SIG-M5 (cell line): Measurements from ENCODE around the gene TGFBR1.

Experiments
- DNase-seq: peaks from one replicate; lab custom pipeline; 2025; lab: John Stamatoyannopoulos, UW

The TGFBR1 gene

GRCh38 chr9:99107421-99107820 is 2.5 kb downstream of the TGFBR1 start:
- DNase-seq: no peak

DNA sequence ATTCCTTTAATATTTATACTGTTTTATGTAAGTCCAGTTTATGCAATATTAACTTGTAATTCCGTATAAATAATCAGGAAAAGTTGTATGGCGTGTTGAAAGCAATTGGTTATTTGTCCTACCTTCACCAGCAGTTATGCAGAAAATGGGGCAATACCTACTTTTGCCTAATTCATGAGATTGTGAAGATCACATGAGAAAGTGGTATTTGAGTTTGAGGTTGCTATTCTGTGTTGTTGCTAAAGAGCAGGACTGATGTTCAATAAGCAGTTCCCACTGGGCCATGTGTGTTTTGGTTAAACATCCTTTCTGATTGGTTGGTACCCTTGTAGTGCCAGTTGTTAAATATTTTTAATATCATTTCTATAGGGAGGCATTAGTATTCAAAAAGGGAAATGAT is 3.2 kb downstream of the TGFBR1 start:
- DNase-seq: no peak

GRCh38 chr9:99109522-99109921 is 4.6 kb downstream of the TGFBR1 start:
- DNase-seq: peak; percentile 65

DNA sequence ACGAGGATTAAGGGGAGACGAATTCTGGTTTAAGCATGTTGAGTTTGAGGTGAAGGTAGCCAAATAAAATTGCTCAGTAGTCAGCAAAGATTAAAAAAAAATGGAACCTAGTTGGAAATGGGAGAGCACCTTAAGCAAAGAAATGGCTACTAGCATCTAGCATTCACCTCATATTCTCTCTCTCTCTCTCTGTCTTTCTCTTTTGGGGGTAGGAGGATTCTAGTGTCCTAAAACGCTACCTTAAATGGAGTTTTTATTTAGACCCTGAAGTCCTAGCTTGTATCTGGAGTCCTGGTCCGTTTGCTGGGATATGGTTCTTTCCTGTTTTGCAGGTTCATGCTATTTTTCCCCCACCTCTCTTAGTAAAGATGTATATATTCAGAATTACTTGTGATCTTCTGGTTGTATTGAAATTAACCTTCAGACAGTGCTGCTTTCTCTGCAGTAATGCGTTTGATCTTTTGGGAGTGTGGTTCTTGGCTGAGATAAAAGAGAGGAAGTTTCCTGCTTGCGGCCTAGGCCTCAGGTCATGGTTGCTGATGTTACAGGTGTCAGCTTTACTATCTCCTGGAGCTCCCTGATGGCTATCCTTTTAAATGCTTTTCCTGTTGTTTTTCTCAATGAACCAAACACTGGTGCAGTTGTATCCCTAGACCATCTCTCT is 8.0 kb downstream of the TGFBR1 start:
- no peak for DNase-seq

GRCh38 chr9:99113414-99114048 is 8.6 kb downstream of the TGFBR1 start:
- DNase-seq: no peak

DNA sequence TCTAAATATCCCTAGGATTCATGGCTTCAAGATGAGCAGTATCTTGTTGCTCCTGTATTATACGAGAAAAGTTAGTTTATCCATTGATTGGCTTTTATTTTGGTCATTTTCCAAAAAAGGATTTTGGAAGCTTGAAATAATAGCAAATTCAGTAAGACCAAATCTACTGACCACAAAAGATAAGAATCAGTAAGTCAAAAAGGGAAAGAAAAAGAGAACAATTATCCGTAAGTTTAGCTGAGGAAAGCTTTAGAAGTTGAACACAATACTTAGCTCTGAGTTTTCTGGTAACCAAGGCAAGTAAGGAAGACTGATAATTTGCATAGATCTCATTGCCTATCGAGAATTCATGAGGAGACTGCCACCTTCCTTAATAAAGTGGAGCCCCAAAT is 9.1 kb downstream of the TGFBR1 start:
- no peak for DNase-seq

DNA sequence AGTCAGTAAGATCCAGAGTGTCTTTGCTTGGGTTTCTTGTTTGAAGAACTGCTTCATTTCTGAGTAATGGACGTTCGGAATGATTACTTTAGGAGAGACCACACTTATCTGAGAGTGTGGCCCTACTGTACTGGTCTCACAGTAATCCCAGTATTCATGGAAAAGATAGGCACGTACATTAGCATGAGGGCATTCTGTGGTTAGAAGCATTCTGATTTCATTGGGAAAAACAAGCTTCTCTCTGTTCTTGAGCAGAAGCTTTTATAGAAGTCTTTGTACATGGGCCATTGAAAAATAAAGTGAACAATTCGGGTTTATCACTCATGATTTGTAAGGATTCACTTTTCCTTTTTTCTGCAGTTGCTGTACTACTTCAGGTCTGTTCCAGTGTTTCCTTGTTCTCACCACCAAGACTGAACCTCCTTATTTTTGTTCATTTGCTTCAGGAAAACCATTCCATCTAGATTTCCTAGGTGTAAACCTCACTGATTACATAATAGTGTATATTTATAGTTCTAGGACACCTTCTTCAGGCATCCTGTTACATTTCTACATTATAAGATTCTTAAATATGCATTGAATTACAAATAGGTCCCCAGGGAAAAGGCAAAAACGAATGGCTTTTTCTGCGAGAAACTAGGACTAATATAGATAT is 10.1 kb downstream of the TGFBR1 start:
- no peak for DNase-seq

GRCh38 chr9:99116003-99116411 is 11.1 kb downstream of the TGFBR1 start:
- DNase-seq: no peak

DNA sequence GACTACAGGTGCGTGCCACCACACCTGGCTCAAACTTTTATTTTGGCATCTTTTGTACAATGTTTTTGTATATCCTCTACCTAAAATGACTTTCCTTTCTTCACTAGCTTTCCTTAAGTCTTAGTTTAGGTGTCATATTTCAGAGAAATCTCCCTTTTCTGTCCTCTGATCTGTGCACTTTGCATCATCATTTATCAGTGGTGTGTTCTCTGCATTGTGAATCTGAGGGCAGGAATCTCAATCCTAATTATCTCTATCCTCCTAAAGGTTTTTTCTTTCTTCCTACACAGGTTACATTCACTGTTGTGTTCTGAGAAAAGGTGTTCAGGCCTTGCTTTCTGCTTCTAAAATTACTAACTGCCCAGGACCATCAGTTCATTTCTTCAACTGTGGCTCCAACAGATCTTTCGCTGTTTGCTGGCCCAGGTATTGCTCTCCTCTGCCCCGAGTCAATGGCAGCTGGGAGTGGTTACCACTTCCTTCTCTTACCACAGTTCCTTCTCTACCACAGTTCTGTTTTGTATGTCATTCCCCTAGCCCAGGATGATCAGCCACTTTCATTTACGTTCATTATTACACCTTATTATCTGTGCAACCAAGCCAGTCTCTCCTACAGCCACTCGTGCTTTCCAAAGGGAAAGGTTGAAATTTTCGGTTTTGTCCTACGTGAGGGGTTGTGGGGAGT is 14.0 kb downstream of the TGFBR1 start:
- no peak for DNase-seq

DNA sequence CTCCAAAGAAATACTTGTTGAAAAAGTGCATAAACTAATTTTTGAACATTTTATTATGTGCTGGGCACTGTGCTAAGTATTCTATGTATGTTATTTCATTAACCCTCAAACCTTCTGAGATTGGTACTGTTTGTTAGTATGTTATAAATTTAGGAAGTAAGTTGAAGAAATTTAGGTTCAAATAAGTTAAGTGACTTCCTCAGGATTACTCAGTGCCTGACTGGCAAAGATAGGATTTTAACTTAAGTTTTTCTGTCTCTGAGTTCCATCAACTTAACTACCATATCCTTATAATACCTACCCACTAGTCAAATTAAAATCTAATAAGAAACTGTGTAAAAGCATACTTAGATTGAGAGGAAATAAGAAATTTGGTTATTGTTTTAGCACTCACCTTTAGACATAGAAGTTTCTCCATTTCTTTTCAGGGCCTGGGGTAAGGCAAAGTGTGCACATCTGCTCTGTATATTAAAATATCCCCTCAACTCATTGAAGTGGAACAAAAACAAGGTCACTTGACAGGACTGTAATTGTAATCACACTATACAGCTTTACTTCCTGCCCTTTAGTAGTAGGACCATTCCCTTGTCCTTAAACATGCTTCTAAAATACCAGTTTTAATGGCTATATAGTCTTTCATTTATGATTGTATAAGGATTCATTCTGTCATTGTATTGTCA is 15.2 kb downstream of the TGFBR1 start:
- DNase-seq: no peak

DNA sequence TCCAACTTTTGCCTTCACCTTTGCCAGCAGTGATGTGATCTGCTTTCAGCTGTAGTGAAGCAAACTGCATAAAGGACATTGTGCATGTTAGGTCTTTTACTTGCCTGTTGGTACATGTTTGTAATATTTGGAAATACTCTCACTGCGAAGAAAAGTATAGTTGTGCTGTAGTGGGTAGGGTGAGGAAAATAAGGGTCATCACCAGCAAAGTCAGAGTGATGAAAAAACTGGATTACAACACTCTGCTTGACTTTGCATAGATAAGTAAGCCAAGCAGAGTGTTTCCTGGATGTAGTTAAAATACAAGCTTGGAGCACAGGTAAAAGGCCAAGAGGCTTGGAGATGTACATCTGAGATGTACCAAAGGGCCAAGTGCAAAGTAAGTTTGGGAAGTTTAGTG is 16.7 kb downstream of the TGFBR1 start:
- DNase-seq: no peak

GRCh38 chr9:99124534-99125255 is 19.8 kb downstream of the TGFBR1 start:
- no peak for DNase-seq

- DNase-seq: no peak
Measured at GRCh38 chr9:99125446-99125845, 20.5 kb downstream of the TGFBR1 start.

- no peak for DNase-seq
Measured at GRCh38 chr9:99126312-99126711, 21.4 kb downstream of the TGFBR1 start.

DNA sequence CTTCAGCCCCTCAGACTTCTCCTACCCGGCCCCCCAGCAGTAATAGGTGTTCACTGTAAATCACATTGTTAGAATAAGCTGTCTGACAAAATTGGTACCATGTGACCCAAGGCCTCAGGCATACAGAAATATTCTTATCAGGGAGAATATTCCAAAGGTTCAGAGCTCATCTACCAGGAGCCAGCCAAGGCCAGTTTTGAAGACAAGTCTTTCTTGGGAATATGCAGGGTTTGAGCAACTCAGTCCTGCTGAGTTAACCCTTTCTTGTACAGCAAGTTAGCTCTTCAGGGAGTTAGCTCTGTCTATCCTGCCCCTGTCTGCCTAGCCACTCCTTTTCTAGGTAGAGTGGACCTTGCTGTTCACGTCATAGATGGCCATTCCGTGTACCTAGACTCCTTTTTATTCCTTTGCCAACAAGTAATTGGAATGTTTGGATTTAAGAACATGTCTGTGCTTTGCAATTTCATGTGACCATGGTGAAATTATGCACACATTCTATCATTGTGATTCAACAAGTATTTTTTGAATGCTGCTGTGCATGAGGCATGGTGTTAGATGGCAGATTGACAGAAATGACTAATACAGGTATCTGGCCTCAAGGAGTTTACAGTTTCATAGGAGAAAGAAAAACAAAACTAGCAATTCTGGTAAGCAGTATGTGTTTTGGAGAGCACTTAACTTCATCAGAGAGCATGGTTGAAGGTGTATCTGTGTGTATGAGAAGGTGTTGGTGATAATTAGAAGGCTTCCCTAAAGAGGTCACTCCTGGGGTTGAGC is 22.6 kb downstream of the TGFBR1 start:
- no peak for DNase-seq

DNA sequence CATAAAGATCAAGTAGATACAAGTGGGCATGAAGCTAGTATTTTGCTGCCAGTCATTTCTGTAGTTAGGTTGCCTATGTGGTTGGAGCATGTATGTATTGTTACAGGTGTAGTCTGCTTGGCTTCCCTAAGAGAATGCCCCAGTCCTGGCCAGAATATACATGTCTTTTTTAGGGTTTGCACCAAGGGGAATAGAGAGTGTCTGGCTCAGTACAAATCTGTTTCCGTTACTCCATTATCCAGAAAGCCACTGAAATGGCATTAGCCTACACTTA is 23.2 kb downstream of the TGFBR1 start:
- no peak for DNase-seq

DNA sequence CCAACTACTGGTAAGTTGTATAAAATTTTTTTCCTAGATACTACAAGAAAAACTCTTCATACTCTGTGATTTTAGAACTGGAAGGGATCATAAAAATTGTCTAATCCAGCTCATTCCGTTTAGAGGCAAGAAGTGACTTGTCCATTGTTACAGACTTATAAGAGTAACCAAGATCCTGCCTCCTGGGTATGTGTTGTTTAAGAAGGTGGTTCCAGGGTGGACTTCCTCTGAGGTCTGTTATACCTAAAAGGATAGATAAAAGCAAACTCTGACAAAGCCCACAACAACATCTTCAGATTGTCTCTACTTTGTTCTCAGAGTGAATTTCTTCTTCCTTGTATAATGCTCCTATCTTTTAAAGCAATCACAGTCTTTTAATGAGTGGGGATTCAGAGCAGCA is 24.2 kb downstream of the TGFBR1 start:
- no peak for DNase-seq

DNA sequence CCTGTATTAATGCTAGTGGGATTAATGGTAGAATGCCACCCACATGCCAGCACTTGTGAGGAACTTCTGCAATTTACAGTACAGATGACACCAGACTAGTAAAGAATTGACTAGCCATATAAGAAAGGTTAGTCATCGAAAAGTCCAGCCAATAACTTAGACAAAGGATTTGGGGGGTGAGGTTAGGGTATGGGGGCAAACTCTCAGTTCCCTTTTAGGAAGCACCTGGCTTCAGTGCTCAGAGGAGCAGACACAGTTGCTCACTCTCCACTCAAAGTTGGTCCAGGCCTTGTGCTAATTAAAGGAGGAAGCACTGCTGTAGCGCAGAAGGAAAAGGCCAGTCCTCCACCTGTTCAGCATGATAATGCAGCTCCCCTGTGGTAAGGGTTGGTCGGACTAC is 25.2 kb downstream of the TGFBR1 start:
- no peak for DNase-seq

- no peak for DNase-seq
Measured at GRCh38 chr9:99133145-99133544, 28.2 kb downstream of the TGFBR1 start.

- DNase-seq: no peak
Measured at GRCh38 chr9:99134893-99135341, 30.0 kb downstream of the TGFBR1 start.

- DNase-seq: no peak
Measured at GRCh38 chr9:99135456-99135855, 30.5 kb downstream of the TGFBR1 start.
